ENCODE results near the gene MINAR1. TPM values are rescaled to one million over a fixed set of nuclear protein-coding genes. Genes with fewer than 3 reads are reported as not detected.

MINAR1 gene
- total and polyA plus RNA-seq, 7 donors: 0.03 to 0.23 (median 0.10) TPM; not detected in 1

- intact Hi-C loops (cut with DNase I): no loop called here
- TF ChIP-seq, protein P1, sequence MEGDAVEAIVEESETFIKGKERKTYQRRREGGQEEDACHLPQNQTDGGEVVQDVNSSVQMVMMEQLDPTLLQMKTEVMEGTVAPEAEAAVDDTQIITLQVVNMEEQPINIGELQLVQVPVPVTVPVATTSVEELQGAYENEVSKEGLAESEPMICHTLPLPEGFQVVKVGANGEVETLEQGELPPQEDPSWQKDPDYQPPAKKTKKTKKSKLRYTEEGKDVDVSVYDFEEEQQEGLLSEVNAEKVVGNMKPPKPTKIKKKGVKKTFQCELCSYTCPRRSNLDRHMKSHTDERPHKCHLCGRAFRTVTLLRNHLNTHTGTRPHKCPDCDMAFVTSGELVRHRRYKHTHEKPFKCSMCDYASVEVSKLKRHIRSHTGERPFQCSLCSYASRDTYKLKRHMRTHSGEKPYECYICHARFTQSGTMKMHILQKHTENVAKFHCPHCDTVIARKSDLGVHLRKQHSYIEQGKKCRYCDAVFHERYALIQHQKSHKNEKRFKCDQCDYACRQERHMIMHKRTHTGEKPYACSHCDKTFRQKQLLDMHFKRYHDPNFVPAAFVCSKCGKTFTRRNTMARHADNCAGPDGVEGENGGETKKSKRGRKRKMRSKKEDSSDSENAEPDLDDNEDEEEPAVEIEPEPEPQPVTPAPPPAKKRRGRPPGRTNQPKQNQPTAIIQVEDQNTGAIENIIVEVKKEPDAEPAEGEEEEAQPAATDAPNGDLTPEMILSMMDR (IDR thresholded peaks at IDR 0.05): no peak
- peaks cover 0 to under 1% (median 0%) of the 10 kb centered on the region in 3 donors for H3K27me3 ChIP-seq (ENCODE audit: insufficient read depth in 3 of 3, low read length in 2 of 3)
- no peak overlapping the region for H3K4me3 ChIP-seq
- no peaks in the 10 kb centered on the region for H3K9me3 ChIP-seq
- DNase-seq (no peak), ATAC-seq (no peak)
- H3K36me3 ChIP-seq (ENCODE audit: insufficient read depth in 1 of 2, low read depth in 1 of 2): no peaks in the 10 kb centered on the region
- no peaks in the 10 kb centered on the region for H3K4me1 ChIP-seq
- 77 to 89% (median 86%) methylated on average over 6 of the region's 6 CpGs for WGBS, 3 donors
- H3K27ac ChIP-seq: no peak overlapping the region
Measured at GRCh38 chr15:79455943-79456342, 23.8 kb downstream of the MINAR1 start.

GRCh38 chr15:79458491-79458890, 26.4 kb downstream of the MINAR1 start:
- H3K9me3 ChIP-seq: no peaks in the 10 kb centered on the region
- WGBS, 3 donors: 83 to 86% (median 84%) methylated on average over 6 of the region's 6 CpGs
- no peaks in the 10 kb centered on the region for H3K27me3 ChIP-seq (ENCODE audit: insufficient read depth in 3 of 3, low read length in 2 of 3)
- no peaks in the 10 kb centered on the region for H3K36me3 ChIP-seq (ENCODE audit: insufficient read depth in 1 of 2, low read depth in 1 of 2)
- TF ChIP-seq, protein P1 (IDR thresholded peaks at IDR 0.05): no peak
- H3K27ac ChIP-seq: no peak overlapping the region
- intact Hi-C loops (cut with DNase I): no loop called here
- no peaks in the 10 kb centered on the region for H3K4me1 ChIP-seq
- no peak overlapping the region for H3K4me3 ChIP-seq
- no peak for DNase-seq
- no peak for ATAC-seq

GRCh38 chr15:79459666-79460065, 27.5 kb downstream of the MINAR1 start:
- Histone ChIP-seq H3K27ac (no peak overlapping the region), H3K9me3 (no peaks in the 10 kb centered on the region), H3K36me3 (ENCODE audit: insufficient read depth in 1 of 2, low read depth in 1 of 2) (no peaks in the 10 kb centered on the region), H3K4me1 (no peaks in the 10 kb centered on the region), H3K4me3 (no peak overlapping the region), H3K27me3 (ENCODE audit: insufficient read depth in 3 of 3, low read length in 2 of 3) (no peaks in the 10 kb centered on the region)
- TF ChIP-seq, protein P1 (IDR thresholded peaks at IDR 0.05): no peak
- WGBS, 3 donors: 72 to 96% (median 95%) methylated on average over 1 of the region's 1 CpG
- intact Hi-C loops (cut with DNase I): no loop called here
- no peak for ATAC-seq
- no peak for DNase-seq

GRCh38 chr15:79463043-79463780, 31.1 kb downstream of the MINAR1 start:
- Histone ChIP-seq H3K9me3 (no peaks in the 10 kb centered on the region), H3K27me3 (ENCODE audit: insufficient read depth in 3 of 3, low read length in 2 of 3) (no peaks in the 10 kb centered on the region), H3K4me1 (no peaks in the 10 kb centered on the region), H3K36me3 (ENCODE audit: insufficient read depth in 1 of 2, low read depth in 1 of 2) (no peaks in the 10 kb centered on the region), H3K27ac (no peak overlapping the region), H3K4me3 (no peak overlapping the region)
- TF ChIP-seq, protein P1 (IDR thresholded peaks at IDR 0.05): no peak
- WGBS, 3 donors: 56 to 71% (median 68%) methylated on average over 18 of the region's 18 CpGs
- no peak for DNase-seq
- intact Hi-C loops (cut with DNase I): no loop called here
- no peak for ATAC-seq

Measured in psoas muscle (tissue), 8 donors.